HG03175 (cell line): ENCODE results near the gene RHO.

Experiments used
- ATAC-seq: cut with Tn5 transposase; IDR thresholded peaks from one replicate; pipeline ENCODE4 v1.9.1; 2021; ENCODE audit warnings: mild to moderate bottlenecking, moderate library complexity; ENCODE audit not compliant: unreplicated experiment

The RHO gene

GRCh38 chr3:129558772-129559564, 30.5 kb downstream of the RHO start:
- no peak for ATAC-seq

DNA sequence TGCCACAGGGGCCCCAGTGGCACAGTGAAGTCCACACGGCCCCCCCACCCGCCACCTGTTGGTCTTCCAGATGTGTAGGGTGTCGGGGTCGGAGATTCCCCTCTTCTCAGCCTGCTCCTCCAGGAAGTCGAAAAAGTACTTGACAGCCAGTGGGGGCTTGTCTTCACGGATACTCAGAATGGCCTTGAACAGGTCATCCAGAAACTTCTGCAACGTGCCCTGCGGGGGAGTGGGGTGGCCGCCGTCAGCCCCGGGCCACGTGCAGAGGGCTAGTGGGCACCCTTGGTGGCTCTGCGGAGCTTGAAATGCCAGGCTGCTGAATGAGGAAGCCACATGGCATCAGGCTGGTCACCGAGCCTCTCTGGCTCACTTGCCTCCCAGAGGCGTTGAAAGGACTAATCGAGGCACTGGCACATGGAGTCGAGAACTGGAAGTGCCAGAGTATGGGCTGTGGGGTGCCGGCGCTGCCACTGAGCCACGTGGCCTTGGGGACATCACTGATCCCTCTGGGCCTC, 31.2 kb downstream of the RHO start:
- no peak for ATAC-seq

GRCh38 chr3:129560269-129560787, 31.9 kb downstream of the RHO start:
- no peak for ATAC-seq

GRCh38 chr3:129560911-129561594, 32.6 kb downstream of the RHO start:
- no peak for ATAC-seq

GRCh38 chr3:129561619-129562248, 33.3 kb downstream of the RHO start:
- ATAC-seq: no peak

GRCh38 chr3:129562803-129563202, 34.4 kb downstream of the RHO start:
- ATAC-seq: no peak

DNA sequence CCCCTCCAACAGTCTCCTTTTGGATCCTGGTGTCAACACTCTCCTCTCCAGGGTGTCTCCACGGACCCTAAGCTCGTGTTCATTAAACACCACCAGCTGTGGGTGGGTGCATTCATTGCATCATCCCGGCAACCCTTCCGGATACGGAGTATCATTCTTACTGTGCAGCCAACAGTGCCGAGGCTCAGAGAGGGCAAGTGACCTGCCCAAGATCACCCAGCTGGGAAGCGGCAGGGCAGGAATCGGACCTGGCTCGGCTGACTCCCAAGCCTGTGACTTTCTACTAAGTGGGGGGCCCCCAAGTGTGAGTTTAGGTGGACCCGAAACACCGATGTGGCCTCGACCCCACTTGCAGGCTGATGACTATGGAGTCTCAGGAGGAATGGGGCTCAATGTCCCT, 34.9 kb downstream of the RHO start:
- ATAC-seq: no peak

DNA sequence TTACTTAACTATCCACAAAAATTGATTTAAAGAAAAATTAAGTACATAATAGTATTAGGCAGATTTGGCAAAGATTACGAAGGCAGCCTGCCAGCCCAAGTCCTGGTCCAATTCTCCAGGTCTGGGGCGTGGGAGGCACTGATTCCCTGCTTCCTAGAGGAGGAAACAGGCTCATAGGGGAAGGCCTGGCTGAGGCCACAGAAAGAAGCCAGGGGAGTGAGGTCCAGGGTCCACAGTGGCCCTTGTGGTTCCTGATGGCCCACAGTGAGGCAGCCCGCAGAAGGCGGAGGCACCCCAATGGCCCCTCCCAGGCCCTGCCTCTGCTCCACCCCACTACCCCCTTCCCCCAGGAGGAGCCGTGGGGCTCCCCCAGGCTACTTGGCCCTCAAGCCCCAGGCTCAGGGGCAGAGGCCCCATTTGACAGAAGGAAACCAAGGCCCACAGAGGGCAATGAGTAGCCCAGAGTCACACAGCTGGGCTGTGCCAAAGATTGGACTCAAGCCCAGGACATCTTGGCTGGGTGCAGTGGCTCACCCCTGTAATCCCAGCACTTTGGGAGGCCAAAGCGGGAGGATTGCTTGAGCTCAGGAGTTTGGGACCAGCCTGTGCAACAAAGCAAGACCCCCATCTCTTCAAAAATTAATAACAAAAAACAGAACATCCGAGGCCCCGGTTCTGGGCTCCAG, 35.6 kb downstream of the RHO start:
- no peak for ATAC-seq

GRCh38 chr3:129564981-129565644, 36.7 kb downstream of the RHO start:
- ATAC-seq: no peak

DNA sequence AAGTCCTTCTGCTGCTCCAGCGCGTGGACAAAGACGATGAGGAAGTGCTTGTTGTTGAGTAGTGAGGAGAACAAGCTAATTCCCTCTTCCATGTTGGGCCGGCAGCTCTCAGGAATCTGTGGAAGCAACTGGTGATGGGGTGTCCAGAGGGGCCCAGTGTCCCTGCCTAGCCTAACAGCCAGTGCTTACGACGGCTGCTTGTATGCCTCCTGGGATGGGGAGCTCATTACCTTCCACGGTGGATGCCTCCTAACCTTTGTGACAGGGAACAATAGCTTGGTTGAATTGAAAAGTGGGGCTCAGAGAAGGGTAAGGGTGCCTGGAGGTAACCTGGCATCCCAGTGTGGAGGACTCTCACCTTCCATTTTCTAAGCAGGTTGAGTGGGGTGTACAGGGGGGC, 37.5 kb downstream of the RHO start:
- no peak for ATAC-seq

DNA sequence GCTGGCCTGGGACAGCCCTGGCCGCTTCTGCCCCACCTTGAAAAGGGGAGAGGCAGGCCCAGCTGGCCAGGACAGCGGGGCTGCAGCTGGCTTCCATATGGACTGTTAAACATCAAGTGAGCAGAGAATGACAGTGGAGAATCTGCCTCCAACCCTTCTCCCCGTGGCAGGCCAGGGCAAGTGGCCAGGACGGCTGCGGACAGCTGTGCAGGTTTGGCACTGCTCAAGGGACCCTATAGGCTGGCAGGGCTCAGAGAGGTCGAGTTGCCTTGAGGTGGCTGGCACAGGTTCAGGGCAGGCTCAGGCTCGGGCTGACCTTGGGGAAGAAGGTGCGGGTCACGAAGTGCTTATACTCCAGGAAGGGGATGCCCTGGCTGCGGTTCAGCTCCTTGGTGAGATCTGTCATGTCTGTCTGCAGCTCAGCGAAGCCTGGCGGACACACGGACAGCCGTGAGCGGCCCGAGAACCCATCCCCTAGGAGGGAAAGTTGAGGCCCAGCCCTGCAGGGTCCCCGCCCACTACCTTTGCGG, 38.8 kb downstream of the RHO start:
- no peak for ATAC-seq

GRCh38 chr3:129567939-129568338, 39.5 kb downstream of the RHO start:
- ATAC-seq: no peak

DNA sequence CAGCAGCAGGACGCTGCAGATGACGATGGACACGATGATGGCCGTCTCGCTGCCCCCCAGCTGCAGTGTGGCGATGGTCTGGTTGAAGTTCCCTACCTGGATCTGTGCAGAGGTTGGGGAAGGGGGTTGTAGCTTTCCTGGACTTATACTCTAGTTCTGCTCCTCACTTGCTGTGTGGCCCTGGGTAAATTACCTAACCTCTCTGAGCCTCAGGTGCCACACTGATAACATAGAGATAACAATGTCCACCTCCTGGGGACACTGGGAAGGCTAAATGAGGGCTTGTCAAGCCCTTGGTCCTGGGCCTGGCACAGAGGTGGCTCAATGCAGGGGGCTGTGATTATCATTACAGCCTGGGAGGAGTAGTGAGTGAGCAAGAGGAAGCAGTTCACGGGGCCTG, 41.4 kb downstream of the RHO start:
- no peak for ATAC-seq

DNA sequence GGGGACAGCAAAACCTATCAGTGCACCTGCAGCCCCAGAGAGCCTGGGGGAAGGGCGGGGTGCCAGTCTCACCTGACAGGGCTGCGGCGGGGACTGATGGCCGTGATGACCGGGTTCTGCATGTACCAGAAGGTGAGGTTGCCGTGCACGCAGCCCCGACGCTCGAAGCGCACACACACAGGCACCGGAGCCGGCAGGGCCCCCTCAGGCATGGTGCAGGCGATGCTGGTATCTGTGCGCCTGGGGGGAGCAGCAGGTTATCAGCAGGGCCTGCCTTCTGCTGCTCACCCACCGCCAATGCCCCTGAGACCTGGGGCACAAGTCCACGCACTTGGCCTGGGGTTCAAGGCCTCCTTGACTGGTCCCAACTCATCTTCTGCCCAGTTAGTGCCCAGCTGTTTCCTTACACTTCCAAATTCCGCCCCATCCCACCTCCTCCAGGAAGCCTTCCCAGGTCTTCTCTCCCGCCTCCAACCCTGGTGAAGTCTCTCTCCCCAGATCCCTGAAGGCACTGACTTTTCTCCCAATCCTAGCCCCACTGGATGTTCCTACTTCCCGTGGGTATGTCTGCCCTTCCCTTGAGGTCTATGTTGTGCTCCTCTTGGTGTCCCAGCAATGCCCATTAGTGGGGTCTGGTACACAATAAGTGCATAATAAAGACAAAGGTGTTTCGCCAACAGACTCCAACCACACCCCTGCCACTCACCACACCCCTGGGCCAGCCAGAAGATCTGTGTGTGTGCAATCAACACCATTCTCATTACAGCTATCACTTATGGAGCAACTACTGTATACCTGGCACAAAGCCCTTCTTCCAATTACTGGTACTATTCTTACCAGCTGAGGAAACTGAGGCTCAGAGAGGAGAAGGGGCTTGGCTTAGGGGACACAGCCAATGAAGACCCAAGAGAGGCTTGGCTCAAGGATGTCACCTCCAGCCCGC, 43.4 kb downstream of the RHO start:
- ATAC-seq: no peak

DNA sequence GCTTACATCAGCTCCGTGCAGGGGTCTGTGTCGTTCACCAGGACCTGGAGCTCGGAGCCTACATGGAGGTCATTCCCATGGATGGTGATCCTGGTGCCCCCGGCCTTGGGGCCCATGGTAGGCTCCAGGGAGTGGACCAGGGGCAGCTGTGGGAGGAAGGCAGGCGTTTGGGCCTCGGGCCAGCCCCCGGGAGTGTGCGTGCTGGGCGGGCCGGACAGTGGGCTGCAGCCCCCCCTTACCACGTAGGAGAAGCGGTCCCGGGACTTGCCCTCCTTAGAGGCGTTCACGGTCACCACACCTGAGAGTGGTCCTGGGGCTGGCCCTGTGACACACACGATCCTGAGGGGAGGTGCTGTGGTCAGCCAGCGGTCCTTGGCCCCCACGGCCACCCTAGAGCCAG, 44.2 kb downstream of the RHO start:
- no peak for ATAC-seq

DNA sequence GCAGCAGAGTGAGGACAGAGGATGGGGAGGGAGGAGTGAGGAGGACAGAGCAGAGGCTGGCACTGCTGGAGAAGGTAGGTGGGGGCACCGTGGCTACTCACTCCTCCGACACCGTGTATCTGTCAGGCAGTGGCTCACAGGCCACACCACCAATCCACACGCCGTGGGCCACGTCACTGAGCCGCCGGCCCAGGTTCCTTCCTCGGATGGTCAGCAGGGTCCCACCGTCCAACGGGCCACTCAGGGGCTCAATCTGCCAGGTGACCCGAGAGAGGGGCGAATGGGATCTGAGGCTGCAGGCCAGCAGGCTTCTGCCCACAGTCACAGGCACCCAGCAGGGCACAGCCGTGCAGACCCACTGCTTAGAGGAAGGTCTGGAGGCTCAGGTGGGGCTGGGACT, 45.1 kb downstream of the RHO start:
- ATAC-seq: no peak

GRCh38 chr3:129574206-129574605, 45.8 kb downstream of the RHO start:
- no peak for ATAC-seq

- no peak for ATAC-seq
These were observed 47.0 kb downstream of the RHO start for GRCh38 chr3:129575233-129575996.
